HUES64 (cell line): Measurements from ENCODE around the gene FBXO24.

Source experiments
- H3K27ac ChIP-seq: 2 replicates; pipeline ENCODE4 v1.7.0; 2013; ENCODE audit warnings: low read depth, low read length, inconsistent platforms
- H3K27me3 ChIP-seq: 2 replicates; pipeline ENCODE4 v1.6.1; 2013; ENCODE audit warnings: mild to moderate bottlenecking, low read length; ENCODE audit not compliant: insufficient read depth
- H3K36me3 ChIP-seq: 2 replicates; pipeline ENCODE4 v1.6.1; 2013; ENCODE audit warnings: mild to moderate bottlenecking, low read length; ENCODE audit not compliant: insufficient read depth
- H3K4me1 ChIP-seq: 2 replicates; pipeline ENCODE4 v1.6.1; 2013; ENCODE audit warnings: mild to moderate bottlenecking, low read length, moderate library complexity; ENCODE audit not compliant: insufficient read depth
- H3K4me3 ChIP-seq: 2 replicates; pipeline ENCODE4 v1.5.1; 2013; ENCODE audit warnings: mild to moderate bottlenecking, low read length, moderate library complexity
- H3K9ac ChIP-seq: 2 replicates; pipeline ENCODE4 v1.6.1; 2013; ENCODE audit warnings: mild to moderate bottlenecking, low read depth, low read length
- H3K9me3 ChIP-seq: 2 replicates; pipeline ENCODE4 v1.6.1; 2013; ENCODE audit warnings: low read depth, low read length; ENCODE audit not compliant: insufficient read depth
- WGBS: fragments of 150-250, 120-280 bp; methylation state at CpG from one replicate; pipeline ENCODE4 v1.1.7; 2013; ENCODE audit warnings: missing lambda C conversion rate; 5-methylcytosine and 5-hydroxymethylcytosine counted together

Gene FBXO24

DNA sequence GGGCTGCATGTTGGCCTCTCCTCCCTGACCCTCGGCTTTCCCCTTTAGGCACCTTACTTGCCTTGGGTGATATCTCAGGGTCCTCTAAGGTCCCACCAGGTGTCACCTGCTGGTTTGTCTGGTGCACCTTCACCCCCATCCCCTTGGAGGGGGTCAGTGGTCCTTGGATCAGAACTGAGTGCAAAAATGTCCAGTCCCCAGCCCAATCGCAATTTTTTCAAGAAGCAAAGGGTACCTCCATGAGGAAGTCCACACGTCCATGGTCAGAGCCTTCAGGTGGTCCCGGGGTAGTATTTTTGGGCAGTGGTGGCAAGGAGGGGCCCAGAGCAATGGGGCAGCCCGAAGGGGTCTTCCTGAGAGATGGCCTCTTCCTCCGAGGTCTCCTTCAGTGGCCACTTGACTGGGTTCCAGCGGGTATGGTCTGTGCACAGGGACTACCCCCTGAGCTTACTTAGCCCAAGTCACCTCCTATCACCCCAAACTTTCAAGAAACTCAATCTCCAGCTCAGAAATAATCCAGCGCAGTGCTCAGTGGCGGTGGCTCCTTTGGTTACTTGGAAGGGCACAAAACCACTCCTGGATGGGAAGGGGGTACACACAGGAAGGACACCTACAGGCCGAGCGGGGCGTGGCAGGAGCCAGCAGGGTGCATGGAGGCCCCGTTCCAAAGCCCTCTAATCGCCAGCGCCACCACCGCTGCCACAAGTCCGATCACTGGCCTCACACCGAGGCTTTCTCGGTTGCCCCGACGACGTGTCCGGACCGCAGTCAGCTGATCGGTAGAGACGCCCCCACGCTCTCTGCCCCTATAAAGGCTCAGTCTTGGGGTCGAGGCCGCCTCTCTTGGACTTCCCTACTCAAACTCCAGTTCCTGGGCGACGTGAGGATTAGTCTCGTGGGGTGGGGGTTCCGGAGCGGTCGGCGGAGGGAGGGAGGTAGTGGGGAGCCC lies 17.0 kb upstream of the FBXO24 start:
- Histone ChIP-seq H3K27ac (no peak overlapping the region), H3K4me3 (peak overlapping the region; percentile 67), H3K36me3 (no peaks in the 10 kb centered on the region), H3K9me3 (no peaks in the 10 kb centered on the region), H3K9ac (peak overlapping the region; percentile 67; the same call in 1 of the 2 replicates), H3K4me1 (peaks cover 24% of the 10 kb centered on the region), H3K27me3 (peaks cover 20% of the 10 kb centered on the region)
- WGBS, result 24% methylated on average over 36 of the region's 36 CpGs

DNA sequence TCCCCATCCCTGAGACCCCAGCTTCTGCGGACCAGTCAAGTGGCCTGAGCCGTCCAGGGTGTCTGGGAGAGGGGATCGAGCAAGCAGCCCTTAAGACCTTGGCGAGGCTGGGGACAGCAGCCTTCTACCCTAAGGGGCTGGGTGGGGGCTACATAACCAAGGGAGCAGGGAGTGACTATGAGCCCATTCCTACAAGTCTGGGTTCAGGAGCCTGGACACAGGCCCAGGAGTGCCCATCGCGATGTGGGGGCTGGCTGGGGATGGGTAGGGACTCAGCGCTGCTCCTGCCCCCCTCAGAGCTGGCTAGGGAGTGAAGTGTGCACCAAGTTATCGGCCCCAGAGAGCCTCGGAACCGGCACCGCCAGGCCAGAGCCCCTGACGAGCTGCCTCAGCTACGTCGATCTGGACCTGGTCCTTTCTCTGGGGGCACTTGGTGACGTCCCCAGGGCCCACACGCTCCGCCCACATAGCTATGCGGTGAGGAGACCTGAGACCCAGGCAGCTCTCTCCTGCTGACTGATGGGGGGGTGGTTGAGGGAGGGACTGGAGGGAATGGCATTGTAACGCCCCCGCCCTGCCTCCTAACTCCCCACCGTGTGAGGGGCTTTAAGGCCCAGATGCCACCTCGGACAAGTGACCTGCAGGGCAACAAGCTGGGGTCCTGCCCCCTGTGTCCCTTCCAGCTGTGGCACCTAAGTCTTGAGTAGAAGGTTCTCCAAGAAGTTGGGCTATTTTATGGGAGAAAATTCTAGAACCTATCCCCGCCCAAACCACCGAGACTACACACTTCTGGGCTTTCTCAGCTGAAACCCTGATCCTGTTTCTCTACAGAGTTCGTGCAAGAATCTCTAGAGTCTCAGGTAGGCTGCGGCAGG lies 14.9 kb upstream of the FBXO24 start:
- Histone ChIP-seq H3K27me3 (peaks cover 20% of the 10 kb centered on the region), H3K4me3 (no peak overlapping the region; the same call in 1 of the 2 replicates), H3K36me3 (peaks cover 11% of the 10 kb centered on the region; the same call in 1 of the 2 replicates), H3K4me1 (peaks cover 24% of the 10 kb centered on the region), H3K27ac (no peak overlapping the region; the same call in 1 of the 2 replicates), H3K9ac (no peak overlapping the region), H3K9me3 (no peaks in the 10 kb centered on the region)
- 48% methylated on average over 25 of the region's 26 CpGs for WGBS

DNA sequence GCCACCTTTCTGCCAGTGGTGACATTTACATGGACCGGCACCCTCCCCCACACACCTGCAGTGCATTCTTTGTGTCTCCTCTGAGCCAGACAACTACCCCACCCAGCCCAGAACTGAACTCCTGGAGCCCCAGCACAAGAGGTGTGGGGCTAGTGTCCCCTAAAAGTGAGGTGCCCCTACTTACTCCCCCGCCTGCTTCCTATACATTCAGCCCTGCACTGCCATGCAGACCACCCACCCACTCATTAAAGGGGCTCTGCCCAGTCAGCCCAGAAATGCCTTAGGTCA lies 14.4 kb upstream of the FBXO24 start:
- no peak overlapping the region for H3K9ac ChIP-seq
- WGBS, result 75% methylated on average over 2 of the region's 2 CpGs

DNA sequence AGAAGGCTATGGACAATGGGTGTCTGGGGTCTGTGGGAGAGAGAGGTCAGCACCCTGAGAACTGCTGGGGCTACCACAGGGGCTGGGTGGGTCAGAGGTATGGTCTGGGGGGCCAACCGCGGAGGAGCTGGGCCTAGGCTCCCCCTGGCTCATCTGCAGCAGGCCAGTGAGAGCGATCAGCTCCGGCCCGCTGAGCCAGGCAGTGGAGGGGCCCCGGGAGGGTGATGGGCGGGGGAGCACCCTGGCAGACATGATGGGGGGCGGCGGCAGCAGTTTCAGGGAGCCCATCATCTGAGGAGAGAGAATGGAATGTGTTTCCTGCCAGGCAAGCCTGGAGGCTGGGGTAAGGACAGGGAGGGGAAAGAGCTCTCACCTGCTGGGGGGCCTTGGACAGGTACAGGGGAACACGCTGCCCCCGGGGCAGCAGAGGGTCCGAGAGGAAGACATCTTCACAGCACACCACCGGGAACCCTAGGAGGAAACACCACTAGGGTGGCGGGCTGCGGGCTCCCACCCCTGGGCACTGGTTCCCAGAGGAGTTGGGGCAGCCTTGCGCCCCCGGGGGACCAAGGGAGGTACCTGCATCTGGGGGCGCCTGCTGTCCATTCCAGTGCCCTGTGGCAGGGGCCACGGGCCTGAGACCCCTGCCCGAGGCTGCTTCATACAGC lies 13.7 kb upstream of the FBXO24 start:
- H3K27ac ChIP-seq, result no peak overlapping the region
- H3K9ac ChIP-seq, result peak overlapping the region; percentile 20; the same call in 1 of the 2 replicates
- H3K36me3 ChIP-seq, result peaks cover 19% of the 10 kb centered on the region; the same call in 1 of the 2 replicates
- peaks cover 20% of the 10 kb centered on the region for H3K27me3 ChIP-seq
- H3K9me3 ChIP-seq, result no peaks in the 10 kb centered on the region
- H3K4me3 ChIP-seq, result no peak overlapping the region
- peaks cover 23% of the 10 kb centered on the region for H3K4me1 ChIP-seq
- whole genome bisulfite sequencing, result 88% methylated on average over 20 of the region's 20 CpGs

More for the DNA sequence above, 14.4 kb upstream of the FBXO24 start:
- H3K27me3 ChIP-seq, result peaks cover 20% of the 10 kb centered on the region
- no peak overlapping the region; the same call in 1 of the 2 replicates for H3K27ac ChIP-seq
- H3K9me3 ChIP-seq, result no peaks in the 10 kb centered on the region
- H3K4me3 ChIP-seq, result no peak overlapping the region
- peaks cover 24% of the 10 kb centered on the region for H3K4me1 ChIP-seq
- peaks cover 15% of the 10 kb centered on the region; the same call in 1 of the 2 replicates for H3K36me3 ChIP-seq

DNA sequence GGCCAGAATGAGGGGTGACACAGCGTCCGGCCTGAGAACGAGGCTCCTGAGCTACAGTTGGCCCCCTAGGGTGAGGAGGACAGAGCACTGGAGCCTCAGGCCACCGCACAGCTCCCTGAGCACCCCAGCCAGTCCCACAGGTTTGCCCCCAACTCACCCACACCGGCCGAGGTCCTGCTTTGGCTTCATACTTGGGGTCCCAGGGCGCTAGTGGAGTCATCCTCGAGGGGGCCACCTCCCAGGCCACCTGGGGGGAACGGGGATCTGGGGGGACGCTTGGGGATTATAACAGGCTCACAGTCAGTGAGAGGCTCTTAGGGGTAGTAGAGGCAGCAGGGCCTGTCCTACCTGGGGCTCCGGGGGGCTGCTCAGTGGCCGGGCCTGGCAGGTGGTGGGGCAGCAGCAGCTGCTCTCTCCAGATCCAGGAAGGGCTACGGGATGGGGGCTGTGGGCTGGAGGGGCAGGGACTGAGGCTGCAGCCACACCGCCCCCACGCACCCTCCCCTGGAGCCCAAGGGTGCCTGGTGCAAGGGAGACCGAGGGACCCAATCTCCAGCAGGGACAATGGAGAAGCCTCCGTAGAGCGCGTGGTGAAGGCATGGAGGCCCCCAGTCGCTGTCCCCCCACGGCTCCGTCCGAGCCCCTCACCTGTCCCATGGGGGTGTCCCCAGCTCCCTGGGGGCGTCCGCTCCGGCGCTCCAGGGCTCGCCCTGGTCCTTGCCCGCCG lies 13.0 kb upstream of the FBXO24 start:
- peaks cover 20% of the 10 kb centered on the region for H3K27me3 ChIP-seq
- 95% methylated on average over 30 of the region's 30 CpGs for WGBS
- no peak overlapping the region for H3K27ac ChIP-seq
- H3K4me1 ChIP-seq, result peaks cover 21% of the 10 kb centered on the region
- H3K4me3 ChIP-seq, result no peak overlapping the region
- no peaks in the 10 kb centered on the region for H3K9me3 ChIP-seq
- peaks cover 25% of the 10 kb centered on the region for H3K36me3 ChIP-seq
- H3K9ac ChIP-seq, result peak overlapping the region; percentile 20; the same call in 1 of the 2 replicates

DNA sequence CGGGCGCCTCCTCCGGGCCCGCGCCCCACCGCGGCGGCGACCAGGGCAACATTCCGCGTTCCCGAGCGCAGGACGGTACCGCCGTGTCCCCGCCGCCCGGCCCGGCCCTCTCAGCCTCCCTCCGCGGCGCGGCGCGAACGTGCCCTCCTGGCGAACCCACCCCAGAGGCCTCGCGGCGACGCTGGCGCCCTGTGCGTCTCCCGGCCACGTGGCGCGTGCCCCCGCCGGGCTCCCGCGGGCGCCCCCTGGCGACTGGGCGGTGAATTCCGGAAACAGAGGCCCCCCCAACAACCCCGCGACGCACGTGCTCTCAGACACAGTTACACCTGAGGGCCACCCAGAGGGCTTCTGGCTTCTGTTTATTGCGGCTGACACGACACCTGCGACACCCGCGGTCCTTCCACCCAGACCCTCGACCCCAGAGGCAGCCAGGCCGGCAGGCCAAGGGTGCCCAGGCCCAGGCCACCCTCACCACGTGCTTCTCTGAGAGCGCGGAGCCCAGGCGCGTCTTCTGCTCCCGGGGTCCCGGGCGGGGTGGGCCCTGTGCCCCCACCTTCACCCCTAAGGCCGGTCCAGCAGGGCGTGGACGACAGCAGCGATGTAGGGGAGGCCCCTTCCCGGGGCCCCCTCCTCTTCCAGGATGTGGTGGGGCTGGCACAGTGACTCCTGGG lies 12.3 kb upstream of the FBXO24 start, which contains the start of gene SAP25:
Gene SAP25 (minus strand): TSS at position 210 of the 671 bp plus-strand sequence. CDS start 158 bp downstream, at position 52.
- peaks cover 20% of the 10 kb centered on the region for H3K4me1 ChIP-seq
- peaks cover 20% of the 10 kb centered on the region for H3K27me3 ChIP-seq
- H3K9ac ChIP-seq, result peak within 1 kb of the TSS; percentile 20; the same call in 1 of the 2 replicates
- H3K4me3 ChIP-seq, result no peak within 1 kb of the TSS
- peaks cover 33% of the 10 kb centered on the region for H3K36me3 ChIP-seq
- no peaks in the 10 kb centered on the region for H3K9me3 ChIP-seq
- no peak within 1 kb of the TSS for H3K27ac ChIP-seq
- 93% methylated on average over 70 of the region's 70 CpGs for WGBS

DNA sequence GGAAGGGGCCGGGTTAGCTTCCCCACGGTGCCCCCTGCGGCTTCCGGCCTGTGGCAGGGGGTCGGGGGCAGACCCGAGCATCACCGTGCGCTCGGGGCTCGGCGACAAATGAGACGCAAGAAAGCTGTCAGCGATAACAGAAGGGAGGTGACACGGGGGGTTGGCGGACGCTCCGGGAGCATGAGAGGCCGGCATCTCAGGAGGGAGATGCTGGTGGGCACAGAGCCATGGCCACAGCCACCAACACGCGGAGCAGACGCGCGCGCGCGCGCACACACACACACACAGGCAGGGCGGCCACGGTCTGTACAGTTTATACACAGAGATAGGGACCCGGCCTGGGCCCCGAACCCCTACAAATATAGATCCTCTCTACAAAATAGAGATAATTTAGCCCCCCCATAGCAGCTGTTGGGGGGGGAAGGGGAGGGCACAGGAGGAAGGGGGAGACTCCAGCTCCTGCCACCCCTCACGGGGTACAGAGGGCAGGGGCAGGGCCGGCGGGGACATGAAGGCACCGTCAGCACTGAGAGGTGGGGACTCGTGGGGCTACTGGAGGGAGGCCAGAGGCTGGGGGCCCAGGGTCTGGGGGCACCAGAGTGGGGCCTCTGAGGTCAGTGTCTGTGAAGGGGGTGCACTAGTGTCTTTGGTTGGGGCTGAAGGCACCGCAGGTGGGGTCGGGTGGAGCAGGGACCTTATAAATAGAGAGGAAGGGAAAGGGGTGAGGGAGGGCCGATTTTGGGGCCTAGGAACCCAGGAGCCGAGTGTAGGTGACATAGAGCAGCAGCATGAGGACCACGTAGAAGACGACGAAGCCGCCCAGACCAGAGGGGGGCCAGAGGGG lies 11.5 kb upstream of the FBXO24 start:
- peaks cover 38% of the 10 kb centered on the region for H3K36me3 ChIP-seq
- H3K4me3 ChIP-seq, result no peak overlapping the region
- no peak overlapping the region for H3K9ac ChIP-seq
- H3K27me3 ChIP-seq, result peaks cover 17% of the 10 kb centered on the region
- WGBS, result 93% methylated on average over 44 of the region's 44 CpGs
- no peaks in the 10 kb centered on the region for H3K9me3 ChIP-seq
- no peak overlapping the region for H3K27ac ChIP-seq
- H3K4me1 ChIP-seq, result peaks cover 16% of the 10 kb centered on the region

DNA sequence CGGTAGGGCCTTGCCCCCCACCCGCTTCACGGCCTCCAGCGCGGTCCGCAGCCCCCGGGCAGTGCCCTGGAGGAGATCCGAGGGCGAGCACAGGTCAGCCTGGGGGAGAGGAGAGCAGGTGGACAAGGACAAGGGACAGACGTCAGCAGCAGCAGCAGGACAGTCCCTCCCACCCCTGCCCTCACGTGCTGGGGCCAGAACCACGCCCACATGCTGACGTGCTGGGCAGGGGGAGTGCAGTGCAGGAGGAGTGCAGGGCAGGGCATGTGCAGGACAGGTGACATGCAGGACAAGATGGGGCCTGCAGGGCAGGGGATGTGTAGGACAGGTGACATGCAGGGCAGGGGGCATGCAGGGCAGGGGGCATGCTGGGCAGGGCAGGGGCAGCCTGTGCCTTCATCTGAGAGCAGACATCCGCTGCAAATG lies 10.9 kb upstream of the FBXO24 start:
- no peak overlapping the region for H3K4me3 ChIP-seq
- WGBS, result 80% methylated on average over 14 of the region's 14 CpGs
- no peaks in the 10 kb centered on the region for H3K9me3 ChIP-seq
- no peak overlapping the region for H3K9ac ChIP-seq
- peaks cover 16% of the 10 kb centered on the region for H3K4me1 ChIP-seq
- H3K36me3 ChIP-seq, result peaks cover 44% of the 10 kb centered on the region
- H3K27ac ChIP-seq, result no peak overlapping the region
- peaks cover 11% of the 10 kb centered on the region for H3K27me3 ChIP-seq

DNA sequence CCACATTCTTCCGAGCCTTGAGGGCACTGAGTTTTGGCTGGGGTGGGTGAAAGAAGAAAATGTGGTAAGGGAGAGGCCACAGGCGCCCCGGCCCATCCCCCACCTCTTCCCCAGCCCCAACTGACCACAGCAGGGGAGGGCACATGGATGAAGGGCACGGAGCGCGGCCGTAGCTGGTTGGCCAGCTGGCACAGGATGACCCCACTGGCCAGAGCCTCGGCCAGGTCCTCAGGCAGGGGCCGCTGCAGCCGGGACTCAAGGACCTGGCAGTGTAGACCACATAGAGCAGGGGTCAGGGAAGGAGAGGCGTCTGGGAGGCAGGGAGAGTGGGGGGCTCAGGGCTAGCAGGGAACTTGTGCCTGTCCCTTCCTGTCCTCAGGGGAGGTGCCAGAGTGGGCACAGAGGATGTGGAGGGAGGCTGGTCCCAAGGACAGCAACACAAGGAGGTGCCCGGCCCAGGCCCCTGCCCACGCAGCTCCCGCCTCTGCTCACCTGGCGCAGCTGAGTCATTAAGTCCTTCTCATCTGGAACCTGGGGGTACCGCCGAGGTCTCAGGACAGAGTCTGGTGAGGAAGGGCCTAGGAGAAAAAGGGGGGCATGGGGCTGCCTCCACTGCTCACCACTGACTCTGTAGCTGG lies 10.3 kb upstream of the FBXO24 start:
- no peak overlapping the region for H3K4me3 ChIP-seq
- H3K9me3 ChIP-seq, result no peaks in the 10 kb centered on the region
- 96% methylated on average over 16 of the region's 17 CpGs for WGBS
- H3K27me3 ChIP-seq, result peaks cover 5% of the 10 kb centered on the region; the same call in 1 of the 2 replicates
- H3K27ac ChIP-seq, result no peak overlapping the region
- peaks cover 14% of the 10 kb centered on the region for H3K4me1 ChIP-seq
- no peak overlapping the region for H3K9ac ChIP-seq
- peaks cover 50% of the 10 kb centered on the region for H3K36me3 ChIP-seq
